SIG-M5 treated with dmso at 0.1 percent for 504 hours (cell line): ENCODE data around the gene CYP21A2.
"Not testable (repeated sequence)": the region's sequence is repeated elsewhere in the genome, so short reads cannot be mapped to it uniquely, and the experiment has no call there.

Experiments
- DNase-seq: peaks from one replicate; lab custom pipeline; 2025; ENCODE audit not compliant: unreplicated experiment; lab: John Stamatoyannopoulos, UW

The CYP21A2 gene

GRCh38 chr6:32052626-32053025, 14.4 kb downstream of the CYP21A2 start:
- not testable (repeated sequence) for DNase-seq

GRCh38 chr6:32053314-32053713, 15.1 kb downstream of the CYP21A2 start:
- not testable (repeated sequence) for DNase-seq

- not testable (repeated sequence) for DNase-seq
These were observed 17.5 kb downstream of the CYP21A2 start for GRCh38 chr6:32055756-32056155.

GRCh38 chr6:32056254-32056653, 18.0 kb downstream of the CYP21A2 start:
- DNase-seq: no peak

GRCh38 chr6:32057966-32058365, 19.8 kb downstream of the CYP21A2 start:
- DNase-seq: no peak

- DNase-seq: no peak
These were observed 20.3 kb downstream of the CYP21A2 start for GRCh38 chr6:32058511-32058963.

- no peak for DNase-seq
These were observed 22.9 kb downstream of the CYP21A2 start for GRCh38 chr6:32060966-32061655.

GRCh38 chr6:32064706-32065105, 26.5 kb downstream of the CYP21A2 start:
- no peak for DNase-seq

GRCh38 chr6:32067521-32067920, 29.3 kb downstream of the CYP21A2 start:
- DNase-seq: not testable (repeated sequence)

GRCh38 chr6:32068315-32068714, 30.1 kb downstream of the CYP21A2 start:
- not testable (repeated sequence) for DNase-seq

GRCh38 chr6:32068867-32069266, 30.7 kb downstream of the CYP21A2 start:
- DNase-seq: no peak

- DNase-seq: no peak
These were observed 31.2 kb downstream of the CYP21A2 start for GRCh38 chr6:32069460-32069859.

GRCh38 chr6:32069878-32070515, 31.8 kb downstream of the CYP21A2 start:
- DNase-seq: no peak

- DNase-seq: no peak
These were observed 32.8 kb downstream of the CYP21A2 start for GRCh38 chr6:32070814-32071543.

- DNase-seq: no peak
These were observed 34.9 kb downstream of the CYP21A2 start for GRCh38 chr6:32073101-32073500.

- DNase-seq: no peak
These were observed 35.4 kb downstream of the CYP21A2 start for GRCh38 chr6:32073613-32074012.

GRCh38 chr6:32074996-32075532, 36.8 kb downstream of the CYP21A2 start:
- DNase-seq: no peak

GRCh38 chr6:32075781-32076180, 37.6 kb downstream of the CYP21A2 start:
- DNase-seq: no peak

- peak; percentile 21 for DNase-seq
These were observed 38.1 kb downstream of the CYP21A2 start for GRCh38 chr6:32076321-32076809.

- no peak for DNase-seq
These were observed 41.5 kb downstream of the CYP21A2 start for GRCh38 chr6:32079566-32080290.
